SK-N-SH treated with all-trans-retinoic acid at 6 μM for 48 hours (cell line): Measurements from ENCODE around the gene COPG2.

Experiments
- ARNTL ChIP-seq: fragments of 450-650 bp; formaldehyde crosslinking; IDR thresholded peaks from 2 replicates; pipeline ENCODE4 v1.5.0; 2020; ENCODE audit warnings: low read depth, mild to moderate bottlenecking, moderate library complexity, borderline replicate concordance
- ESRRG ChIP-seq: fragments of 250-450 bp; sonication (Bioruptor Pico); IDR thresholded peaks from 2 replicates; pipeline ENCODE4 v1.6.1; 2021; ENCODE audit warnings: mild to moderate bottlenecking
- GLIS3 ChIP-seq: fragments of 250-450 bp; sonication (Bioruptor Pico); IDR thresholded peaks from 2 replicates; pipeline ENCODE4 v1.5.0; 2020; ENCODE audit warnings: mild to moderate bottlenecking, moderate library complexity
- SNAI2 ChIP-seq: fragments of 250-450 bp; sonication (Bioruptor Pico); IDR thresholded peaks from 2 replicates; pipeline ENCODE4 v1.5.0; 2020; ENCODE audit warnings: mild to moderate bottlenecking, moderate library complexity
- TCF4 ChIP-seq: fragments of 250-450 bp; sonication (Bioruptor Pico); IDR thresholded peaks from 2 replicates; pipeline ENCODE4 v1.8.0; 2021; ENCODE audit warnings: mild to moderate bottlenecking, moderate library complexity, borderline replicate concordance
- TOX ChIP-seq: fragments of 250-450 bp; sonication (Bioruptor Pico); IDR thresholded peaks from 2 replicates; pipeline ENCODE4 v1.8.0; 2021; ENCODE audit warnings: mild to moderate bottlenecking, moderate library complexity, borderline replicate concordance
- ZFP30 ChIP-seq: fragments of 450-650 bp; formaldehyde crosslinking; IDR thresholded peaks from 2 replicates; pipeline ENCODE4 v1.5.0; 2022; ENCODE audit warnings: mild to moderate bottlenecking, moderate library complexity

DNA sequence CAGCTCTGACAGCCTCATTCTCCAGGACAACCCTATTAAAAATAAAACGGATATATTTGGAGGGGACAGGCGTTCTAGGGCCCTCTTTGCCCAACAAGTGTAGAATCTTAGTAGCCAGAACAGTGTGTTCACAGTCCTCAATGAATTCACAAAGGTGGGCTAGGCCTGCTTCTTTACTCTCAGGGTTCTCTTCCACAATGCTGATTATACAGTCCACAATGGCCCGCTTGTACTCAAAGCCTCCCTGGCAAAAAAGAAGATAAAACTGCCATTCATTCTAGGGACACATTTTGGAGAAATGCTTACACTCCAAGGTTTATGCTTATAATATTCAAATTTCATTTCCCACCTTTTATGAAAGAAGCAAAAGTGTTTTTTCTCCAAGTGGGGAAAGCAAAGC is 114.1 kb downstream of the COPG2 start:
- TF ChIP-seq ZFP30 (CRISPR knock-in tag) = no peak
- no peak for TF ChIP-seq TOX
- TF ChIP-seq GLIS3 (CRISPR knock-in tag) = no peak
- TF ChIP-seq ESRRG (CRISPR knock-in tag) = no peak
- TF ChIP-seq ARNTL = no peak
- no peak for TF ChIP-seq TCF4
- TF ChIP-seq SNAI2 (CRISPR knock-in tag) = no peak
